HepG2 (cell line): Measurements from ENCODE around the gene ISG20. TPM values are rescaled to one million over a fixed set of nuclear protein-coding genes. Genes with fewer than 3 reads are reported as not detected.

Experiments used
- ETV5 ChIP-seq: IDR thresholded peaks from 2 replicates; pipeline ENCODE4 v1.6.1; 2018; ENCODE audit warnings: missing biosample characterization, missing genetic modification reagents, inconsistent platforms, borderline replicate concordance
- FOXK1 ChIP-seq: sonication (generic); formaldehyde crosslinking; IDR thresholded peaks from 2 replicates; pipeline ENCODE4 v1.4.0; 2020; ENCODE audit warnings: low read depth, missing genetic modification reagents, borderline replicate concordance
- HIC2 ChIP-seq: sonication (generic); formaldehyde crosslinking; IDR thresholded peaks from 2 replicates; pipeline ENCODE4 v1.9.0; 2022; ENCODE audit warnings: low read depth, missing genetic modification reagents
- MEIS2 ChIP-seq: sonication (generic); formaldehyde crosslinking; IDR thresholded peaks from 2 replicates; pipeline ENCODE4 v1.9.0; 2021; ENCODE audit warnings: mild to moderate bottlenecking, missing genetic modification reagents
- MXD3 ChIP-seq: IDR thresholded peaks from 2 replicates; pipeline ENCODE4 v1.6.1; 2016; ENCODE audit warnings: mild to moderate bottlenecking, missing biosample characterization, missing genetic modification reagents
- NR2C2 ChIP-seq: sonication (generic); formaldehyde crosslinking; IDR thresholded peaks from 2 replicates; pipeline ENCODE4 v1.4.0; 2020; ENCODE audit warnings: missing genetic modification reagents, mild to moderate bottlenecking, moderate library complexity, borderline replicate concordance
- PAXIP1 ChIP-seq: sonication (generic); formaldehyde crosslinking; conservative IDR thresholded peaks from 2 replicates; pipeline ENCODE4 v1.4.0; 2020; ENCODE audit warnings: mild to moderate bottlenecking, missing genetic modification reagents, moderate library complexity
- RXRA ChIP-seq: sonication (generic); formaldehyde crosslinking; IDR thresholded peaks from 2 replicates; pipeline ENCODE4 v1.5.1; 2020; ENCODE audit warnings: missing genetic modification reagents
- STAT5B ChIP-seq: sonication (generic); formaldehyde crosslinking; IDR thresholded peaks from 2 replicates; pipeline ENCODE4 v1.4.0; 2020; ENCODE audit warnings: missing genetic modification reagents
- STAT6 ChIP-seq: sonication (generic); formaldehyde crosslinking; IDR thresholded peaks from 2 replicates; pipeline ENCODE4 v1.4.0; 2020; ENCODE audit warnings: missing genetic modification reagents, mild to moderate bottlenecking, borderline replicate concordance
- TEAD2 ChIP-seq: sonication (generic); formaldehyde crosslinking; IDR thresholded peaks from 2 replicates; pipeline ENCODE4 v1.9.0; 2021; ENCODE audit warnings: missing genetic modification reagents
- ZFP90 ChIP-seq: sonication (generic); formaldehyde crosslinking; IDR thresholded peaks from 2 replicates; pipeline ENCODE4 v1.8.0; 2022; ENCODE audit warnings: missing genetic modification reagents, mild to moderate bottlenecking, inconsistent platforms, borderline replicate concordance
- ZNF230 ChIP-seq: sonication (generic); formaldehyde crosslinking; IDR thresholded peaks from 2 replicates; pipeline ENCODE4 v1.4.0; 2020; ENCODE audit warnings: mild to moderate bottlenecking, missing genetic modification reagents
- ZNF292 ChIP-seq: sonication (generic); formaldehyde crosslinking; IDR thresholded peaks from 2 replicates; pipeline ENCODE4 v1.8.1; 2022; ENCODE audit warnings: mild to moderate bottlenecking, low read depth, missing genetic modification reagents, borderline replicate concordance
- ZNF451 ChIP-seq: sonication (generic); formaldehyde crosslinking; IDR thresholded peaks from 2 replicates; pipeline ENCODE4 v1.5.0; 2020; ENCODE audit warnings: mild to moderate bottlenecking, missing genetic modification reagents
- ZNF496 ChIP-seq: sonication (generic); formaldehyde crosslinking; IDR thresholded peaks from 2 replicates; pipeline ENCODE4 v1.8.1; 2023; ENCODE audit warnings: mild to moderate bottlenecking, moderate library complexity, missing genetic modification reagents; ENCODE audit not compliant: insufficient replicate concordance
- ZNF83 ChIP-seq: sonication (generic); formaldehyde crosslinking; IDR thresholded peaks from 2 replicates; pipeline ENCODE4 v1.4.0; 2020; ENCODE audit warnings: missing genetic modification reagents, mild to moderate bottlenecking, borderline replicate concordance
- ZNF841 ChIP-seq: sonication (generic); formaldehyde crosslinking; IDR thresholded peaks from 2 replicates; pipeline ENCODE4 v1.8.1; 2023; ENCODE audit warnings: missing genetic modification reagents, borderline replicate concordance
- polyA plus RNA-seq, 8 experiments: library from polyadenylated mRNA; depleted of rRNA in 3 of 8; stranded (reverse) in 7 of 8; unstranded in 1 of 8; fragments of >200 nt; fragmentation: Illumina TruSeq in 4 of 8; extraction: Trizol in 4 of 8; gene quantifications; 2 replicates each; pipeline versions ENCODE4 v1.2.1 to v1.2.3, GENCODE V29; 2011 to 2016; ENCODE audit warnings: low read depth in 4 of 8, missing spikeins in 1 of 8, mixed read lengths in 1 of 8; ENCODE audit not compliant: insufficient read depth in 1 of 8
- total RNA-seq, 5 experiments: library from RNA; depleted of rRNA; stranded (reverse); fragments of >200 nt; fragmentation: Illumina TruSeq; extraction: Trizol; gene quantifications; 2 replicates each; pipeline ENCODE4 v1.2.3, GENCODE V29; 2016; ENCODE audit warnings: low read depth in 1 of 5

The ISG20 gene
- total and polyA plus RNA-seq, 2 of the 13 experiments (the other 11 are each of a cell fraction or from before 2014, with no cell fraction given) = 6.3 to 31.5 TPM

- TF ChIP-seq STAT6 (CRISPR knock-in tag) (peak; percentile 74; the same call in 1 of the 2 replicates), TEAD2 (CRISPR knock-in tag) (peak; percentile 10; the same call in 1 of the 2 replicates), ZNF496 (CRISPR knock-in tag) (no peak), MEIS2 (CRISPR knock-in tag) (peak; percentile 84; the same call in 1 of the 2 replicates), ETV5 (CRISPR knock-in tag) (peak; percentile 87), RXRA (CRISPR knock-in tag) (peak; percentile 52), ZNF292 (CRISPR knock-in tag) (peak; percentile 96), ZNF230 (peak; percentile 74; the same call in 1 of the 2 replicates), MXD3 (peak; percentile 70), HIC2 (CRISPR knock-in tag) (peak; percentile 70), STAT5B (CRISPR knock-in tag) (peak; percentile 46; the same call in 1 of the 2 replicates), NR2C2 (CRISPR knock-in tag) (peak; percentile 66), ZNF841 (CRISPR knock-in tag) (no peak), PAXIP1 (CRISPR knock-in tag) (peak; percentile 86), ZFP90 (CRISPR knock-in tag) (peak; percentile 24; the same call in 1 of the 2 replicates), FOXK1 (CRISPR knock-in tag) (peak; percentile 96), ZNF83 (CRISPR knock-in tag) (no peak; the same call in 1 of the 2 replicates), ZNF451 (peak; percentile 64; the same call in 1 of the 2 replicates)
These were observed at the start of gene ISG20 (continued) for GRCh38 chr15:88638626-88639372.
